HG02678 (cell line): ENCODE results near the gene KRTAP21-3.
"Not testable (repeated sequence)": the region's sequence is repeated elsewhere in the genome, so short reads cannot be mapped to it uniquely, and the experiment has no call there.

Experiments
- ATAC-seq: cut with Tn5 transposase; IDR thresholded peaks from one replicate; pipeline ENCODE4 v1.9.1; 2021; ENCODE audit warnings: mild to moderate bottlenecking, moderate library complexity; ENCODE audit not compliant: unreplicated experiment

Gene KRTAP21-3, protein sequence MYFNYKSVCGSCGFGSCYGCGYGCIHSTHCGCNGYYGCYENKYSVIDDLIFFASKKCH

DNA sequence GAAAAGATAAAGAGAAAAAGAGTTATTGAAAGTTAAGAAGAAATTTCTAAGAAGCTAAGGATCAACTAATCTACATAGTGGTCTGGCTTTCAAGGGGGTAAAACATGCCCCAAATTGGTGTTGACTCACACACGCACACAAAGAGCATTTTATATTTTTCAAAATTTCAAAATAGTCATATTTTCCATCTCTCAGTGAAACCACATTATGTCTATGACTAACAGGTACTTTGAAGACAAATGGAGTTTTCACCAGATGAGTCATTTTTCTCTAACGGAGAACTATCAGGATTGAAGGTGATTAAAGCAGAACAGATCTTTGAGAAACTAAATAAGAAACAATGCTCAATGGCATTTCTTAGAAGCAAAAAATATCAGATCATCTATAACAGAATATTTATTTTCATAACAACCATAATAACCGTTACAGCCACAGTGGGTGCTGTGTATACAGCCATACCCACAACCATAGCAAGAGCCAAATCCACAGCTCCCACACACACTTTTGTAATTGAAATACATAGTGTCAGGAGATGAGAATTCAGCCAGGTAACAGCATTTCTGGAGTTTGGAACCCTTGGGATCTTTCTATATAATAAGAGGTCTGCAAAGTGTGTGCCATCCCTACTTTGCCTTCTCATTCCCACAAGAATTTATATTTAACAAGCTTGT lies at the start of gene KRTAP21-3:
TSS of gene KRTAP21-3 (minus strand) at position 539 of the 671 bp plus-strand sequence. CDS start at position 521, 18 bp downstream.
- ATAC-seq = no peak

DNA sequence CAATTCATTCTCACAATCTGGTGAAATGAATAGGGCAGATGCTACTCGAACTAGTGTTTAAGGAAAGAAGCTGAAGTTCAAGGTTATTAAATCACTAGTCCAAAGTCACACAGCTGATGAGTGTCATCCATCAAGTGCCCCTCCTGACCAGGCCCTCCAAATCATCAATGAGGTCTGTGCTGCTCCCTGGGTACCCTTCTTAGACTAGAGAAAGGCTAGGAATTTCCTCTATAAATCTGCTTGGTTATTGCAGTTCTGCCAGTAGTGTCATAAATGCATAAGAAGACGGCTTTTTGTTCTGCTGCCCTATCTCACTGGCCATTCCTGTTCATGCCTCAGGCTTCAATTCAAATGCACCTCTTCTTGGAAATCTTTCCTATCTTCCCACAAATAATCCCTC lies 42.2 kb upstream of the KRTAP21-3 start:
- ATAC-seq = no peak

DNA sequence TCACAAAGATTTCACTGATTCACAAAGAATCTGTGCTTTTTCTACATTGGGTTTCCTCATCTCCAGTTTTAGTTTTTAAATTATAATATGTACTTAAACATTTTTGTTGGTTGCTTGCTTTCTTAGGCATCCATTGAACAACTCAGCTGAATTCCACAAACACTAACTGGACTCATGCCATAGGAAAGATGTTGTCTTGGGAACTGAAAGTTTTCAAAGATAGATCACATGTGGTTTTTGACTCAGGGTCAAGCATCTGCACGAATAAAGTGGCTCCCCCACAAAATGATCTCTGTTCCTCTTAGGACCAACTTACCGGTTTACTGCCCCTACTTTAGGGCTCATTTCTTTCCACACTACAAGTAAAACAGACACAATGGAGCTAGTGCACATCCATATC lies 39.7 kb upstream of the KRTAP21-3 start:
- no peak for ATAC-seq

DNA sequence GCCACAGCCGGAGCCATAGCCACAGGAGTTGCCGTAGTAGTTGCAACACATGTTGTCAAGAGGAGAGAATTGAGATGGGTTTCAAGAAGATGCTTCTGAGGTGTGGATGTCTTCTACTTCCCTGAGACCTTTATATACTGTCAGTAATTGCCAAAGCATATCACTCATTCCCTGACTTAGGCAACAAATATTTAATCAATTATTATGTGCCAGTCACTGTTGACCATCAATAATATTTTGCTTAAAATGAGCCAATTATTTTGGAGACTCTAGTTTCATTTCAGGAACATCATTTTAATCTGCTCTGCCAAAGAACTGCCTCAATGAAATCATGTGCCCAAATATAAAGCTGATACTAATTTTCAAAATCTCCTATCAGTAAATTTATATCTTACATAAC lies 36.8 kb upstream of the KRTAP21-3 start, which contains the start of gene KRTAP21-1:
TSS of gene KRTAP21-1 (minus strand) at position 101 of the 400 bp plus-strand sequence. CDS start at position 51, 50 bp downstream.
- ATAC-seq = not testable (repeated sequence)

DNA sequence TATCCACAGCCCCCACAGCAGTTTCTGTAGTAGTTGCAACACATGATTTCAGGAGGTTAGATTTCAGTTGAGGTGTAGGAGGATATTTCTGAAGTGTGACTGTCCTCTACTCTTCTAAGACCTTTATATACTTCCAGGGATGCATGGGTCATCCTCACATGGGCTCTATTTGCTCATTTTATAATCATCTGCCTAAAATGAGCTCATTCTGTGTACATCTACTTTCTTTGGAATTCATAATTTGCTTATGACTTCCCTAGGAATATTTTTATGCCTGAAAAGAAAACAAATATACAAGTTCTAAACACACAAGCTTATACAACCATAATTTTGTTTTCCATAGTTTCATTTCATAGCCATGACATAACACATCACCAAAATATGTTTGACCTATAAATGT lies 28.6 kb upstream of the KRTAP21-3 start, which contains the start of gene KRTAP21-2:
TSS of gene KRTAP21-2 (minus strand) at position 101 of the 400 bp plus-strand sequence. CDS start at position 44, 57 bp downstream.
- no peak for ATAC-seq

DNA sequence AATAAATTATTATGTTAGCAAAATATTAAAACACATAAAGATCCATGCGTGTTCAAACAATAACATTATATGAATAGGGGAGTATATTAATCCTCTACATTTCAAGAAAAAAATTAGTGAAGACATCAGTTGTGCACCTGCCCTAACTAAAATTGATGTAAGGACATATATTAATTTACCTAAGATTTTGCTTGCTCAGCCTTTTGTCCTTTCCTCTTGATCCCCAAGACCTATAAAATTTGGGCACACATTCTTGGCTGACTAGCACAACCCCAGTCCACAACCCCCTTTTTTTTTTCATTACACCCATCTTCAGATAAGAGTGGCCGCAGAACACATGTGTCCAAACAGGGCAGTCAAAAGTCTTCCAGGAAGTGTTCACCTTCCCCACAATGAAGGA lies 21.9 kb upstream of the KRTAP21-3 start:
- no peak for ATAC-seq

DNA sequence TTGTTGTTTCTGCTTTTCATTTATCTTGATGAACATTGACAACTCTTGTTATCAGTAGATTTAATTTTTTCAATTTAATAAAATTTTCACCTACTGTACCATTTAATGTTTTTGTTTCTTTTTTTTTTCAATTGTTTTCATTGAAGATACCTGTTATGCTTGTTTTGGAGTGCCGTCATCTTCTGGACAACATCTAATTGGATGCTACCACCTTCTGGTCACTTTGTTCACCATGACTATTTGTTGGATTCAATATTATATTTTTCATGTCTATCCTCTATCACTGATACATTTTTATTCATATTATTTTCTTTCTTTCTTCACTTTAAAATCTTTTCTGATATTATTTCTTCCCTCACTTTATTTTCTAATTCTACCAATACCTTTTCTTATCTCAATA lies 14.4 kb upstream of the KRTAP21-3 start:
- no peak for ATAC-seq

DNA sequence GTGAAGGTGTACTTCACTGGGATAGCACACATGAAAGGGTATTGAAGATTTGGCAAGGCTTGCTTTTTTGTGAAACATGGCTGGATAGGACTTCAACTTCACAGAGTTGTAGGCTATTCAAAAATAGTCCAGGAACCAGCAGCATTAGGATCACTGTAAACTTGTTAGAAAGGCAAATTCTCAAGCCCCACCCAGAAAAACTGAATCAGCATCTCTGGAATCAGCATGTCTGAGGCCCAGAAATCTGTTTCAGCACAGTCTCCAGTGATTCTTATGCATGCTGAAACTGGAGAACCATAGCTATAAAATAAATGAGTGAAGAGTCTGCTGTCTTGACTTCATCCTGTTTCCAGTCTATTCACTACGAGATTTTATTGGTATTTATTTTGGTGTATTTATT lies 8.1 kb upstream of the KRTAP21-3 start:
- ATAC-seq = no peak

DNA sequence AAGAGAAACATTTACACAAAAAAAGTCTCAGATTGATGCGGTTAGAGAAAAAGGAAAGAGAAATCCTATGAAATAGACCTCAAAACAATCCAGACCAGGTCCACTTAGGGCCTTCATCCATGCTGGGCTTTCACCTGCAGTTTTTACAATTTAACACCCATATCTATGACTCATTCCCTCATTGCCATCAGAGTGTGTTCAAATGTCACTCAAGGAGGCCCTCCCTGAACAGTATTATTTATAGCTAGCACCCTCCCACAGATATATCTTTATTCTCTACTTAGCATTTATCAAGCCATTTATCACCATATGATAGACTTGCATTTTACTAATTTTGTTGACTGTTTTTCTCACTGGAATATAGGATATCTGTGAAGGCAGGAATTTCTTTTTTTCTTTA lies 824 bp upstream of the KRTAP21-3 start:
- no peak for ATAC-seq

DNA sequence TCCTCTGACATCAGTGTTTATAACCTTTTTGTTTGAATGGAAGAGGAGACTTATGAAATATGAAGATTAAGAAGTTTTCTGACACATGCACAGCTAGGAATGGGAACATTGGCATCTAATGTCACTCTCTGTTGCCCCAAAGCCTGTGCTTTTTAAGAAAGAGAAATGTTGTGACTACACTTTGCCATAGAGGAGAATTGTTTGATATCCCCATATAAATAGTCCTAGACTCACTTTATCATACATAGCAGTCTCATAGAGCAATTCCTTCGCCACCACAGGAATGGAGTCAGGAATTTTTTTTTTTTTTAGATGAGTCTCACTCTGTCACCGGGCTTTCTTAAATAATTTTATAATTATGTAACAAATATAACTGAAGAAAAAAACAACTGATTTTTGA lies 1.5 kb downstream of the KRTAP21-3 start:
- ATAC-seq = no peak

DNA sequence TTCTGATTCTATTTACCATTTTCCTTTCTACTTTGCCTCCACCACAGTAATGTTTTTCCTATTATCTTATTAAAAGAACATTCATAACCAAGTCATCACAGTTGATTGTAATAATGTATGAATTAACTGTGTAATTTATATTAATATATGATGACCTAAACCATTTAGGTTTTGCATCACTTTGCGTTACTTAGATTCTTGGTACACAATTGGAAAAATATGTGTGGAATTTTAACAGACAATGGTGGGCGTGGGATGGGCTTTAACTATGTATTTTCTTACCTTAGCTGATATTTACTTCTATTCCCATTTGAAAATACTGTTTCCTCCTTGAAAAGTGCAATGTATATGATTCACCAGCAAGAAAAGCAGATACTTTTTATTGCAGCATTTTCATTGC lies 3.6 kb downstream of the KRTAP21-3 start:
- no peak for ATAC-seq

DNA sequence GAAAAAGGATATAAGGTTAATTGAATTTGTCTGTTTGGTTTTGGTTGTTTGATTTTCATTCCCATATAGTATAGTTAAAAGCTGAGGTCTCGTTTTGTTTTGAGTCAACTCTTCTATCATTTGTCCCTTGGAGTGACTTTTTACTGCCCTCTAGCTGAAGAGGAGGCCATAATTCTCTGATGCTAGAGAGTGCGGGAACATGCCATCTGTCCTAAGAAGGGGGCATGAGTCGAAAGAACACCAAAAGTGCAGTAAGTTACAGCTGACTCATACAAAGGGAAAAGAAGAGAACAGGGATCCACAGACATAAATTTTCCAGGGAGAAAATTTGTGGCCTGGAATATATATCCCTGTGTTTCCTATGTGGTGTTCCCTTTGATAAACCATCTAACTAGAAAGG lies 4.1 kb downstream of the KRTAP21-3 start:
- ATAC-seq = no peak

DNA sequence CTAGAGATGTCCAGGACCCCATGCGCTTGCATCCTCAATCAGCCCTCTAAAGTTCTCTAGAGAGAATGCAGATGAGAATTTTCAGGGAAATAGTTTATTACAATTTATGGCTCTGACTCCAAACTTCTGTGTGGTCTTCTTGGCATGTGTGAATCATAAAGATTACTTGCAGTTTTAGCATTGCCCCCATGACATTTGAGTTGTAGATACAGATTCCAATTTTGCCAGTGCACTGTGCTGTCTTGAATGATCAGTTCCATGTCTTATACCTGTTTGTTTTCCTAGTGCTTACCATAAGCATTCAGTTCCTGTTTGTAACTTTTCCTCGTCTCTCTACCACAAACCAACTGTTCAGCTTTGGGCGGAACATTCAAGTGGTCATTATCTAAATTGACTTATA lies 4.8 kb downstream of the KRTAP21-3 start:
- ATAC-seq = no peak

DNA sequence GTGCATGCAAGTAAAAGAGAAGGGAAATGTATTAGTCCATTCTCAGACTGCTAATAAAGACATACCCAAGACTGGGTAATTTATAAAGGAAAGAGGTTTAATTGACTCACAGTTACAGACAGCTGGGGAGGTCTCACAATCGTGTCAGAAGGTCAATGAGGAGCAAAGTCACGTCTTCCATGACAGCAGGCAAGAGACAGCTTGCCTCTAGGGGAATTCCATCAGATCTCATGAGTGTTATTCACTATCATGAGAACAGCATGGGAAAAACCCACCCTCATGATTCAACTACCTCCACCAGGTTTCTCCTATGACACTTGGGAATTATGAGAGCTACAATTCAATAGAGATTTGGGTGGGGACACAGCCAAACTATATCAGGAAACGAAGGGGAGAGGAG lies 8.1 kb downstream of the KRTAP21-3 start:
- no peak for ATAC-seq

DNA sequence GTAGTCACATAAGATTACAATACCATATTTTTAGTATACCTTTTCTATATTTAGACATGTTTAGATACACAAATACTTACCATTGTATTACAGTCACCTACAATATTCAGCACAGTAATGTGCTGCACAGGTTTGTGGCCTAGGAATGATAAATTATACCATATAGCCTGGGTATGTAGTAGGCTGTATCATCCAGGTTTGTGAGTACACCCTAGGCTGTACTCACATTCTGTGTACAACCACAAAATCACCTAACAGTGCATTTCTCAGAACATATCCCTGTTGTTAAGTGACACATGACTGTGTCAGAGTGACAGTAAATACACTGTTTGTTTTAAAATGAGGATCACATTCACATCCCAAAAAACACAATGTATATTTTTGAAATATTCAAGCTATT lies 11.2 kb downstream of the KRTAP21-3 start:
- no peak for ATAC-seq

DNA sequence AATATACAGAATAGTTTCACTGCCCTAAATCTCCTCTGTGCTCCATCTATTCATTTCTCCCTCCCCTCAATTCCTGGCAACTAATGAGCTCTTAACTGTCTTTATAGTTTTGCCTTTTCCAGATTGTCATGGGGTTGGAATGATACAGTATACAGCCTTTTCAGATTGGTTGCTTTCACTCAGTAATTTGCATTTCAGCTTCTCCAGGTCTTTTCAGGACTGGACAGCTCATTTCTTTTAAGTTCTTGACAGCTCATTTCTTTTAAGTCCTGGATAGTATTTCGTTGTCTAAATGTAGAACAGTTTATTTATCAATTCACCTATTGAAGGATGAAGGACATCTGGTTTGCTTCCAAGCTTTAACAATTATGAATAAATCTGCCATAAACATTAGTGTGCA lies 22.6 kb downstream of the KRTAP21-3 start:
- no peak for ATAC-seq

DNA sequence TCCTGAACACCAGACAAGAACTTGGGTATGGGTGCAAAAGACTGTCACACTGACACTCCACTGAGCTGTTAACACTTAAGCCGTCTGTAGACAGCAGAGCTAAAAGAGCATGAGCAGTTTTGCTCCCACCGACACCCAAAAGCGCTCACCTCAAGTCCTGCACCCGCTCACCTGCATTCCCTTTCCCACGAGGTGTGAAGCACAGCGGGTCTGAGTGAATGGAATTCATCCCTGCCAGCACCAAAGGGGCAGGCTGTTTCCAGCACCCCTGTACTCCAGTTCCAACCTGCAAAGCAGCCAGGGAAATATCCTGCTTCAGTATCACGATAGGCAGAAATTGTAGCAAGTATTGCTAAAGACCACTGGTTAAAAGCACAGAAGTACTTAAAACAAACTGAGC lies 28.8 kb downstream of the KRTAP21-3 start:
- no peak for ATAC-seq

DNA sequence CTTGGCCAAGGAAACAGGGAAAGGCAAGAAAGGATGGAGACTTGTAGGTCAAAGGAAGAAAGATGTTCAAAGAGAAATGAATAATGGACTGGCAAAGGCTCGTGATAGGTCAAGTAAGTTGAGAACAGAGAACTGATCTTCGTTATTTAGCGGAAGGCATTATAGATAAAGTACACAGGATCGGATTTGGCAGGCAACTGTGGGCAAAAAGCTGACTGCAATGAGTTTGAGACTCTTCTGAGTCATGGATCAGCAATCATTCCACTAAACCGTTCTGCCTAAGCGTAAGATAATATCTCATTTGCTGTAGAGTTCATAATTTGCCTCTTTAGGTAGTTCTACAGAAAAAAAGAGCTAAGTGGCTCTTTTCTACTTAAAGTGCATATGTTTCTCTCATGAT lies 34.1 kb downstream of the KRTAP21-3 start:
- no peak for ATAC-seq

DNA sequence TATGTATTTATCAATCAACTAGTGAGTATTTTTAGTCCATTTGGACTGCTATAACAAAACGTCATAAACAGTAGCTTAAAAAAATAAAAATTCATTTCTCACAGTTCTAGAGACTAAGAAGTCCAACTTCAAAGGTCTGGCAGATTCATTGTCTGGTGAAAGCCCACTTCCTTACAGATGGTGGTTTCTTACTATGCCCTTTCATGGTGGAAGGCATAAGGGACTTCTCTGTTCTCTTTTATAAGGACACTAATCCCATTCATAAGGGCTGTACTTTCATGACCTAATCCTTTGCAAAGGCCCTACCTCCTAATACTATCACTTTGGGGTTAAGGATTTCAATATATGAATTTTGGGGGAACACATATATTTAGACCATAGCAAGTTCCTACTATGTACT lies 38.0 kb downstream of the KRTAP21-3 start:
- ATAC-seq = no peak

DNA sequence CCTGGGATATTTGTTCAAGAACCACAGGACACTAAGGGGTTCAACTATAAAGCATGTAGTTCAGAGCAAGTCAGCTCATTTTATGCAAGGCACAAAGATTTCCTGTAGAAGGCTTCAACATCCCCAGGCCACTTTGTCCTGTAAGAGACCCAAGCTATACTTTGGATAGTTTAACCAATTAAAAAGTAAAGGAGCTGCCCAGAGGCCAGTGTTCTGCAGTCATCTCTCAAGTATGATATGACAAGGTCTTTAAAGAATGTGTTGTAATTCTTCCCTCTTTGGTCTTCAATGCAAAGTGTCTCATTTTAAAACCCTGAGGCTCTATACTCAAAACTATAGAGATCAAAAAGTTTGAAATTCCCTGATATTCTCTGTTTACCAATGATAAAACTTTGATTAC lies 41.8 kb downstream of the KRTAP21-3 start:
- no peak for ATAC-seq

DNA sequence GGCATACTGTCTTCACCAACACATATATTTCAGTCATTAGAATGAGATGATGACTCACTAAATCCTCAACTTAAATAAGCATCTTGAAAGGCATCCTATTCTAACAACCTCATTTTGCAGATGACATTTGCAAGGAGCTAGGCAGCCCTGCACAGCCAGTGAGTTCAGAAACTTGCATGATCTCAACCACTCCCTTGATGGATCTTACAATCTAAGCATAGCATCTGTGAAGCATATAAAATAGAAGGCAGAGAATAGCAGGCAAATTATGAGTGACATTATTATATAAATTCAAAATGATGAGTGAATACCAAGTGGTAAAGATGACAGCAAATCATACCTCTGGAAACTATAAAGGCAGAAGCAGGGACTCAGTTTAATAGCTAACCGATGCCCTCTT lies 44.3 kb downstream of the KRTAP21-3 start:
- no peak for ATAC-seq

DNA sequence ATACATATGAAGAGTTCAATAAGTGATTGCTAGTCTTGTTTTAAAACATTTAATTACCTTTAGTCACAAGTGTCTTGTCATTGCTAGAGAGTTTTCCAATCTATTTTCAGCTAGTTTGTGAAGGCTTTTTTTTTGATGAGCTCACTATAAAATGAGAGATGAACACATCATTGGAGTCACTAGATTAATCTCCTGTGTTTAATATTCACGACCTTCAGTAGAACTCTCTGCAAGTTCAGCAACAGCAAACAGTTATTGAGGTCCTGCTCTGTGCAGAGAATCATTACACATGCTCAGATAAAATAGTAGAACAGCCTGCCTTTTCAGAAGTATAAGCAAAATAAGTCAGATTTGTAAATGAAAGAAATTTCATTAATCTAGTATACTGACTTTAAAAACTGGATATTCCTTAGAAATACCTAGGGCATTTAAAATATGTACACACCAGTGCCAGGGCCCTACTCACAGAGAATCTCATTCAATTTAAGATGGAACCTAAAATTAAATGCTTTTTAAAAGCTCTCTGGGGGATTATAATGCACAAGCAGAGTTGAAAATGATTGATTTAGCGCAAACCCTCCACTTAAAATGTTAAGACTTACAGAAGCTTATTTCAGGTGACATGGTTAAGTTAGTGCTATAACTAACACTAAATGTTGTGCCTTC lies 45.5 kb downstream of the KRTAP21-3 start:
- no peak for ATAC-seq
